Measurements from ENCODE around the gene ANKRD39. TPM values are rescaled to one million over a fixed set of nuclear protein-coding genes. Genes with fewer than 3 reads are reported as not detected.

ANKRD39 gene
- total RNA-seq, 4 donors from 2014 or later, result 9.7 to 55.3 (median 12.7) TPM

- 0% methylated on average over 32 of the region's 93 CpGs; no CpG with 5 or more reads in 1 of the 2 donors for WGBS, 2 donors (ENCODE audit: low coverage in 1 of 2)
- Histone ChIP-seq H3K27ac (peak within 1 kb of the TSS; percentile 94 to 100 (median 96)), H3K9me3 (no peaks in the 10 kb centered on the region), H3K4me3 (peak within 1 kb of the TSS; percentile 73 to 79 (median 77)), H3K4me1 (peaks cover 24 to 47% (median 38%) of the 10 kb centered on the region in 4 donors), H3K36me3 (peaks cover 0 to 4% (median 1%) of the 10 kb centered on the region in 4 donors), H3K27me3 (no peaks in the 10 kb centered on the region)
- TF ChIP-seq POLR2A (IDR thresholded peaks at IDR 0.05), result no peak
- peak; percentile 61 to 81 (median 65) for TF ChIP-seq POLR2AphosphoS5 (IDR thresholded peaks at IDR 0.05)
- intact Hi-C loops (cut with DNase I; ENCODE audit: low total_unique reads), result loop anchor here (1.0 kb wide), 1 partner anchor 37 kb away; no protein-coding TSS in a partner anchor
- in situ Hi-C loops (cut with MboI; ENCODE audit: low pct_ligation_motif_present in 1 of 4, low pct_unique_long_range_greater_than_20kb in 1 of 4, low sequenced_read_pairs in 3 of 4), result no loop called here
- peak; percentile 64 for DNase-seq
Measured at GRCh38 chr2:96869822-96870625, 12.2 kb upstream of the ANKRD39 start, which contains the start of gene SEMA4C. TSS of gene SEMA4C (minus strand) at chr2:96870080. CDS start at chr2:96867886, 2,194 bp downstream.

- Histone ChIP-seq H3K4me1 (peaks cover 24 to 49% (median 41%) of the 10 kb centered on the region in 4 donors), H3K36me3 (peaks cover 0 to 11% (median 4%) of the 10 kb centered on the region in 4 donors), H3K27ac (peak overlapping the region; percentile 94 to 100 (median 96)), H3K27me3 (no peaks in the 10 kb centered on the region), H3K9me3 (no peaks in the 10 kb centered on the region), H3K4me3 (peak overlapping the region; percentile 73 to 79 (median 77))
- intact Hi-C loops (cut with DNase I; ENCODE audit: low total_unique reads), result loop anchor here (1.0 kb wide), 1 partner anchor 38 kb away; no protein-coding TSS in a partner anchor
- 0% methylated on average over 17 of the region's 64 CpGs; no CpG with 5 or more reads in 1 of the 2 donors for WGBS, 2 donors (ENCODE audit: low coverage in 1 of 2)
- DNase-seq, result peak; percentile 72
- TF ChIP-seq POLR2A (IDR thresholded peaks at IDR 0.05), result no peak
- no peak for TF ChIP-seq EP300 (IDR thresholded peaks at IDR 0.05; ENCODE audit: low read depth)
- peak in 1 of 3 donors; percentile 7 for TF ChIP-seq POLR2AphosphoS5 (IDR thresholded peaks at IDR 0.05)
- TF ChIP-seq CTCF (IDR thresholded peaks at IDR 0.05), result peak in 1 of 5 experiments; percentile 27
- in situ Hi-C loops (cut with MboI; ENCODE audit: low pct_ligation_motif_present in 1 of 4, low pct_unique_long_range_greater_than_20kb in 1 of 4, low sequenced_read_pairs in 3 of 4), result no loop called here
Measured at GRCh38 chr2:96869281-96869821, 11.5 kb upstream of the ANKRD39 start.

- H3K27ac ChIP-seq, result peak overlapping the region; percentile 94 to 100 (median 96)
- peak overlapping the region; percentile 73 to 79 (median 77) for H3K4me3 ChIP-seq
- peaks cover 24 to 45% (median 39%) of the 10 kb centered on the region in 4 donors for H3K4me1 ChIP-seq
- 0% methylated on average over 2 of the region's 76 CpGs; no CpG with 5 or more reads in 1 of the 2 donors for WGBS, 2 donors (ENCODE audit: low coverage in 1 of 2)
- peaks cover 0 to 16% (median 6%) of the 10 kb centered on the region in 4 donors for H3K36me3 ChIP-seq
- intact Hi-C loops (cut with DNase I; ENCODE audit: low total_unique reads) (loop anchor here (1.0 kb wide), 1 partner anchor 39 kb away; no protein-coding TSS in a partner anchor), in situ Hi-C loops (cut with MboI; ENCODE audit: low pct_ligation_motif_present in 1 of 4, low pct_unique_long_range_greater_than_20kb in 1 of 4, low sequenced_read_pairs in 3 of 4) (no loop called here)
- TF ChIP-seq CTCF (IDR thresholded peaks at IDR 0.05) (peak; percentile 55 to 66 (median 61)), EP300 (IDR thresholded peaks at IDR 0.05; ENCODE audit: low read depth) (no peak), POLR2A (IDR thresholded peaks at IDR 0.05) (no peak), POLR2AphosphoS5 (IDR thresholded peaks at IDR 0.05) (peak; percentile 57 to 74 (median 73))
- DNase-seq, result peak; percentile 85
- H3K27me3 ChIP-seq, result no peaks in the 10 kb centered on the region
- no peaks in the 10 kb centered on the region for H3K9me3 ChIP-seq
Measured at GRCh38 chr2:96868555-96869280, 10.9 kb upstream of the ANKRD39 start.

- Histone ChIP-seq H3K27me3 (no peaks in the 10 kb centered on the region), H3K36me3 (peaks cover 0 to 16% (median 6%) of the 10 kb centered on the region in 4 donors), H3K4me3 (peak overlapping the region; percentile 73 to 79 (median 77)), H3K9me3 (no peaks in the 10 kb centered on the region), H3K4me1 (peaks cover 24 to 43% (median 37%) of the 10 kb centered on the region in 4 donors), H3K27ac (peak overlapping the region; percentile 94 to 100 (median 96))
- no peak for DNase-seq
- in situ Hi-C loops (cut with MboI; ENCODE audit: low pct_ligation_motif_present in 1 of 4, low pct_unique_long_range_greater_than_20kb in 1 of 4, low sequenced_read_pairs in 3 of 4) (no loop called here), intact Hi-C loops (cut with DNase I; ENCODE audit: low total_unique reads) (no loop called here)
- peak; percentile 17 for TF ChIP-seq POLR2A (IDR thresholded peaks at IDR 0.05)
- TF ChIP-seq CTCF (IDR thresholded peaks at IDR 0.05), result no peak
- TF ChIP-seq EP300 (IDR thresholded peaks at IDR 0.05; ENCODE audit: low read depth), result no peak
- TF ChIP-seq POLR2AphosphoS5 (IDR thresholded peaks at IDR 0.05), result no peak
- 13% methylated on average over 25 of the region's 27 CpGs; no CpG with 5 or more reads in 1 of the 2 donors for WGBS, 2 donors (ENCODE audit: low coverage in 1 of 2)
Measured at GRCh38 chr2:96867756-96868554, 10.1 kb upstream of the ANKRD39 start.

All from transverse colon (tissue), 4 donors.